Stimulated activated CD8-positive, alpha-beta memory T cell treated with anti-CD3 and anti-CD28 coated beads, Interleukin-7, amount 100 ng/mL, for 4 hours (primary cell): Measurements from ENCODE around the gene TNFRSF11A.

Source experiments
- DNase-seq, 2 donors: peaks; one replicate each; pipeline ENCODE4 v3.0.0-alpha.2; 2020; ENCODE audit warnings: low read depth in 2 of 2

TNFRSF11A gene

DNA sequence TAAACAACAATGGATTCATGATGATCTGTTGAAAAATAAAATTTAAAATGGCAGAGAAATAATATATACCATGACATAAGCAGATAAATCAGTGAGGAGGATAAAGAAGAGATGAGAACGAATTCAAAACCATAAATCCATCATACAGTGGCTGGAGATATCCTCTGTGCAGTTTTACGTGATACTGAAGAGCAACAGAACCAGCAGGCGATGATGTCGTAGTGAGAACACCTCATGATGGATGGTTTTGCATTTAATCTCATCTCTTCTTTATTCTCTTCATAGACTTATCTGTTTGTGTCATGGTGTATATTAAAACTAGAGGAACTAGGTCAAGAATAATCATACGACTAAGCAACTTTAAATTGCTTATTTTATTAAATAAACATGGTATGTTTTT is 56.3 kb downstream of the TNFRSF11A start:
- DNase-seq, result no peak

DNA sequence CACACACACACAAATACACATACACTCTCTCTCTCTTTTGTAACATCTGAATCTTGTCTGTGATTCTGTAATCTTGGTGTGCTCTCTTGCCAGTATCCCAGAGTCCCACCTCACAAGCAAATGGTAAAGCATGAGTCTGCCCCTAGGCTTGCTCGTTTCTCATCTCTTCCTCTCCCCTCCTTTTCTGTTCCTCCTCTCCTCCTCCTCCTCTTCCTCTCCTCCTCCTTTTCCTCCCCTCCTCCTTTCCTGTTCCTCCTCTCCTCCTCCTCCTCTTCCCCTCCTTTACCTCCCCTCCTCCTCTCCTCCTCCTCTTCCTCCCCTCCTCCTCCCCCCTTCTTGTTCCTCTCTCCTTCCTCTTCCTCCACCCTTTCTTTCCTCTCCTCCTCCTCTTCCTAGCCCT is 59.0 kb downstream of the TNFRSF11A start:
- no peak for DNase-seq

DNA sequence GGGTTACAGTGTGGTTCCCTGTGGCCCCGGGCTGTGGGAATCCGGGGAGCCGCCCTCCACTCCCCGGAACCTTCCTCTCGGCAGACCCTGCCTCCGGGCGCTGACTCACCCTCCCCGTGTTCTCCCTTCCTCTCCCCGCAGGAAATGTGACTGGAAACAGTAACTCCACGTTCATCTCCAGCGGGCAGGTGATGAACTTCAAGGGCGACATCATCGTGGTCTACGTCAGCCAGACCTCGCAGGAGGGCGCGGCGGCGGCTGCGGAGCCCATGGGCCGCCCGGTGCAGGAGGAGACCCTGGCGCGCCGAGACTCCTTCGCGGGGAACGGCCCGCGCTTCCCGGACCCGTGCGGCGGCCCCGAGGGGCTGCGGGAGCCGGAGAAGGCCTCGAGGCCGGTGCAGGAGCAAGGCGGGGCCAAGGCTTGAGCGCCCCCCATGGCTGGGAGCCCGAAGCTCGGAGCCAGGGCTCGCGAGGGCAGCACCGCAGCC is 59.5 kb downstream of the TNFRSF11A start:
- DNase-seq, result no peak

DNA sequence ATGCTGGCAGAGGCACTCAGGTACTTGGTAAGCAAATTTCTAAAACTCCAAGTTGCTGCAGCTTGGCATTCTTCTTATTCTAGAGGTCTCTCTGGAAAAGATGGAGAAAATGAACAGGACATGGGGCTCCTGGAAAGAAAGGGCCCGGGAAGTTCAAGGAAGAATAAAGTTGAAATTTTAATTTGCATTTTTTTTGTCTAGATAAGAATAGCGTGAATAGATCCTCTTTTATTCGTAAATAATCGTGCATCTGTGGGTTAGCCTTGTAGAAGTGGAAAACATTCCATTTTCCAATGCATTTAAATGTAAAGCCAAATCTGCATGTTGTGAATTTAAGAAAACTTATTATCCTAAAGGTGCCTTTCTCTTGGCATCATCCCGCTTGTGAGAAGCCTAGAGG is 61.0 kb downstream of the TNFRSF11A start:
- DNase-seq, result no peak

DNA sequence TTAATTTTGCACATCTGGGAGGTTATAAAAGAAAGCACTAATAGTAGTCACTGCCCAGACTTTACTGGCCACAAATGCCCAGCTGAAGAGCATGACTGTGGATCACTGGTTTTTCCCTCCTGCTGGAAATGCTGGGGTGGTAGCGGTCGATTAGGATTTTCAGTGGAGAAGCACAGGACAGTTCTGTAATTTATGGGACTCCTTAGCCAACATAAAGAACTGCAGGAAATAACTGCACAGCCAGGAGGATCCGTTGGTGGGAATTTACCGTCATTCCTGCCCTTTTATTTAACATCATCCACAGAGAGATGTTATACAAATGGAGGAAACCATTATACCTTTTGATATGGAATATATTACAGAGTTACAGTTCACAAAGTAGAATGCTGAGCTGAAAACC is 61.5 kb downstream of the TNFRSF11A start:
- no peak for DNase-seq

DNA sequence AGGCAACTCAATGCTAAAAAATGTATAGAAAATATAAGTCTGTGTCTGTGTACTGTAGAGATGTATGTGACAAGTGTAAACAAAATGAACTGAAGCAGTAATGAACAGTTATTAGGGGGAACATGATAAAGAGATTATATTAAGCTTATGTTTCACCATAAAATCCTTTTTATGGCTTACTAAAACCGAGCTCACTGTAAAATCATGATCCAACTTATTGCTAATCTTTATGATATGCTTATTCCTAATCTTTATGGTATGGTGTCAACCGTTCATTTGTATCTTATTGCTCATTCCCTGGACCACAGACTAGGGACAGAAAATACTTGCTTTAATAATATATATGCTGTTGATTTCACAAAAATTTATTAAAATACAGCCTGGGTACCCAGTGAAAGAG is 62.1 kb downstream of the TNFRSF11A start:
- DNase-seq, result no peak

DNA sequence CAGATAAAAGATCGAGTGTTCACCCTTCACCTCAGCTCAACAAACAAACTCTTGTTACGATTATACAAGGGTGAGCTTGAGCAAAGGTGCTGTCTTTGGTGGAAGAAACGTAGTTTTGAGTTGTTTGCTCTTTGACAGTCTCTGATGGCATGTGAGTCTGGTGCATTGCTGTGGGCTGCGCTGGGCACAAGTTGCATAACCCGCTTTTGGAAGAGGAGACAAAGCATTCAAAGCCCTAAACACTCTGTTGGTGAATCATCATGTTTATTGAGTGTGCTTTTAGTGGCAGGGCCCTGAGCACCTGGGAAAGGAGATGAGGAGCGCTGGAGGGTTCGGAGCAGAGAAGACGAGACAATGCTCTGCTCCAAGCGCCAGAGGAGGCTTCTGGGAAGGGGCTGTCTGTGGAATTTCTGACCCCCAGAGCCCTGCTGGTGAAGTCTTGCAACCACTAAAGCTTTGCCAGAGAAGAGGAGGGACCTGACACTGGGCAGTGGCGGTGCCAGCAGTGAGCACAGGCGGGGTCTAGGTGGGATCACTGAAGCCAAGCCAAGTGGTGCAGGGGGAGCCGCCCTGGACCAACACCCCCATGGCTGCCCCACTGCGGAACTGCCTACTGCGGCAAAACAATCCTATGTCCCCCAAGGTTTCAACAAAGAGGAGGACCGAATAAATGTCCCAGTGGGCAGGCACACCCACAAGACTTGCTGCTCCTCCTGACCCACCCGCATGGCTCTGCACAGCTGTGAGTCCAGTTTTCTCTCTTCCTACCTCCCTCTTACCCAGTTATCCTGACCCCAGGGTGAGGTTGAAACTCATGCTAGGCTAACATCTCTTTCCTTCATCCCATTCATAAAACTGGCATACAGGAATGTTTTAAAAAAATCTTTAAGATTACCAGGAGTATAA is 64.0 kb downstream of the TNFRSF11A start:
- no peak for DNase-seq

DNA sequence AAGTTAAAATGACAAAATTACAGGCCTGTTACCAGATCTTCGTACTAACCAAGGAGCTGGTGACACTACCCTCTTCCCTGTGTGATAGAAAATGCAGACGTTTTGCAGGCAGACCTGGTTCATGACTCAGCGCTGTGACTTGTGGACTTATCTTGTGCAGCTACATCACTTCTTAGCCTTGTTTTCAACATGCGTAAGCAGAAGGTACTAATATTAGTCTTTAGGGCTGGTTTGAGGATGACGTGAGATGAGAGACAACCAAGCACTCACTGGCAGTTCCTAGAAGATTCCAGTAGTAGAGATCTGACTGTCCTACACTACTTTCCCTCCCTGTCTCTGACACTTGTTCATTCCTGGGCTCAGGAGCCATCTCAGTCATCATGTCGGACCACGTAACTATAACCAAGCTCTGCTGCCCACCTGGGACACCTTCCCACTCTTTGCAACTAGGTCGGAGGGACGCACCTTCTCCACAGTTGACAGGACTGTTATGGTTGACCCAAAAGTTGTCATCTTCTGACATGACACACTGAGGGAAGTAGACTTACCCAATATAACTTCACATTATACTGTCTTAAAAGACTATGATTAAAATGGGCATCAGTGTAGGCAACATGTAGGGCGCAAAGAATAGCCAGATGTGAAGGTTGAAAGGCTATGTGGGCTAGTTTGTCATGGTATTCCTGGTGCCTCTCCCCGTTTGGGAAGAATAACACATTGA is 64.8 kb downstream of the TNFRSF11A start:
- no peak for DNase-seq

DNA sequence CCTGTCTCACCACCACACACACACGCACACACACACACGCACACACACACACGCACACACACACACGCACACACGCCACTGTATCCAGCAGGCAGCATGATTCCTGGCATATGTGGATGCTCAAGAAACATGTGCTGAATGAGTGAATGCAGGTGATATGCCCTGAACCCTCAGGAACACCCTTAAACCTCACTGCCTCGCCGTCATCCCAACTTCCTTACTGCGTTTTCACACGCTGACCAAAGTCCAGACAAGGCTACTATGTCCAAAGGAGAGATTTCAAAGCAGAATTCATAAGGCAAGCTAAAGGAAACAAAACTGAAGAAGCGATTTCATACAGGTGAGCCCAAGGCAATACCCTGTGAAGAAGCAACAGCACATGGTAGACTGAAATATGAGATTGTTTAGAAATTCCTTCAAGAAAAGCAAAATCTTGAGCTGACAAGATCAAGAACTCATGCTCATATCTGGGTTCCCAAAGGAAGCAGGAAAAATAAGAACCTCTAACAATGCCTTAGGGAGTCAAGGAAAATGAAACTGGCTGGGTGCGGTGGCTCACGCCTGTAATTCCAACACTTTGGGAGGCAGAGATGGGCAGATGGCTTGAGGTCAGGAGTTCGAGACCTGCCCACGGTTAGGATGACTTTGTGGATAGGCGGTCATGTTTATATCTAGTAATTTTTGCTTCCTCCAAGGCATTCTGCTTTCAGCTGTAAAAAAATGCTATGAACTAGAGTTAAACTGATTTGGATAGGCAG is 69.1 kb downstream of the TNFRSF11A start:
- no peak for DNase-seq

DNA sequence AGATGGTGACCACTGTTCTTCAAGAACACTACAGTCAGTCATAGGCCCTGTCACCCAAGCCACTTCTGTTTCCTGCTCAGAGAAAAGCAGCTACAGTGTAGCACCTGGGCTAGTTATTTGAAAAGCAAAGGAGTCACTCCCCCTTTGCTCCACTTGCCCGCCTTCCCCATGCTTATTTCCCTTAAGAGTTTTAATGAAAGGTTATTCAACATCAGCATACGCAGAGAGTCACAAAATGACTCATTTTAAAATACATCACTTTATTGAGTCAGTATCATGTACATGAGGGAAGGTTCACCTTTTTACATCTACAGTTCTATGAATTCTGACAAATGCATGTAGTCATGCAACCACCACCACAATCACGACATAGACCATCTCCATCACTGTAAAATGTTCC is 71.3 kb downstream of the TNFRSF11A start:
- no peak for DNase-seq

DNA sequence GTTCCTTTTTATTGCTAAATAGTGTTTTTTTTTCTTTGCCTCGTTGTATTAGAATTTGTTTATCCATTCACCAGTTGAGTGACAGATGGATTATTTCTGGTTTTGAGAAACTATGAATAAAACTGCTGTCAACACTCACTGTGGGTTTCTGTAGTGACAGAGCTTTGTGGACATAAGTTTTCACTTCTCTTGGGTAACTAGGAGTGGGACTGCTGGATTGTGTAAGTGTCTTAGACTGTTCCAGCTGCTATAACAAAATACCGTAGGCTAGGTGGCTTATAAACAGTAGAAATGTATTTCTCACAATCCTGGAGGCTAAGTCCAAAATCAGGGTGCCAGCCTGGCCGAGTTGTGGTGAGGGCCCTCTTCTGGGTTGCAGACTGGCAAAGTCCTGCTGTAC is 71.9 kb downstream of the TNFRSF11A start:
- no peak for DNase-seq

DNA sequence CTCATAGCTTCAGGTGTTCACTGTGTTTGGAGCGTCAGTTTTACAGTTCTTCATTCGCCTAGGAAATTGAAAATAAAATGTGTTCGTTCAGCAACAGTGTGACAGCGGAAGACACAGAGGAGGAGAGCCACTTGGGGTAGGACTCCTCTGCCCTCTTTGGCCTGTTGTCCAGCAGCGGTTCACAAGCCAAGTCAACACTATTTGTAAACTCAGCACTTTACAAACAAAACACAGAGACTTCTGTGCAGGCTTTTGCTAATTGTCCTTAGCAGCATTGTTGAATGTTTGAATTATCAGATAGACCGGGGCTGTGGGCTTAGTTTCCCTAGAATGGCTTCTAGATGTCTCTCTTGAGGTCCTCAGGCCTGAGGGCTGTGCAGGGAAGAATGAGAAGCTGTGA is 73.2 kb downstream of the TNFRSF11A start:
- DNase-seq, result no peak

DNA sequence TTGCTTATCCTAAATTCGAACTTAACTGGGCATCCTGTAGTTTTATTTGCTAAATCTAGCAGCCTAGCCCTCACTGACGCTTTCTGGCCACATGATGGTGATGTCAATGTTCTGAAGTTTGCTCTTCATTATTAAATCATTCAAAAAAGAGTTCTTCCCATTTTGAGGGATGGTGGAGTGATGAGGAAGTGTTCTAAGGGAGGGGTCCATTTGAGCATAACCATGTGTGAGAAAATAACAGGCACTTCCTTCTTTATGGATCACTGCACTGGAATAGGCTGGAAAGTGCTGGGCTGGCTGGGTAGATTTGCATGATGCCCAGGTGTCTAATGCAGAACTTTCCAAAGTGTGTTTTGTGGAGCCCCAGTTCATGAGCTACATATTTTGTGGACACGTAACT is 74.2 kb downstream of the TNFRSF11A start:
- no peak for DNase-seq

DNA sequence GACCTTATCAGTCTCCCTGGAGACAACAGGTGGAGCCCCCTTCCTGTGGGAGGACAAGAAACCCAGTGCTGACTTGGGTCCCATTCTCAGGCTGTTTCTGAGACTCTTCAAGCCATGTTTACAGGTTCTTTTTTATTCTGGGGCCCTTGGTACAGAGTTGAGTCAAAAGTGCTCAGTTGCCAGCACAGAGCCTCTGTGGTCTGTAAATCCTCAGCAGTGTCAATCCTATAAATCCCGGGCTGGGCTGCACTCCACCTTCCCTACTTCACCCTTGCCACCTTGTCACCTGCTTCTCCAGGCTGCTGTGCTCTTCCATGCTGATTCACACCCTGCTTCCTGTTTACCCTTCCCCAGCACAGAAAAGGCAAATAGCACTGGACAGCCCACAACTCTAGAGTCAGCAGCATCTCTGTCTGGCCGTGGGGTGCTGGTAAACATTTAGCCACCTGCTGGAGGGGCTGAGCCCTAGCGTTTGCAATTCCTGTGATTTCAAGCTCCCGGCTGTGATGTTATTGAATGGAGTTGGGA is 74.7 kb downstream of the TNFRSF11A start:
- DNase-seq, result no peak

DNA sequence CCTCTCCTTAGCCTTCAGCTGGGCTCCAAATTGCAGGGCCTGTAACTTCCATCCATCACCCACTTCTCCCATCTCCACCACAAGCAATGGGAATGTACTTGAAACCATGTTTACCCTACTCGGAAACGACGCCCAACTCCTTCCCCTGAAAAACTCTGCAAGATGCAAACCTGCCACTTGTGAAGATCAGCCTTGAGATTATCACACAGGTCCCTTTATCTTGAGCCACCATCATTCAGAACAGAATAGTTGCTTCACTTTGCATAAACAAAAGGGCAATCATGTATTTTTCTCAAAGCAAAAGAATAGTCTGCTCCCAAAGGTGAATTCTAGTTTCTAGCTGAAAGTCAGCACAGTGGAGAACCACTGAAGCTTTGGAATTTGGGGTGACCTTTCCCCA is 75.8 kb downstream of the TNFRSF11A start:
- no peak for DNase-seq

DNA sequence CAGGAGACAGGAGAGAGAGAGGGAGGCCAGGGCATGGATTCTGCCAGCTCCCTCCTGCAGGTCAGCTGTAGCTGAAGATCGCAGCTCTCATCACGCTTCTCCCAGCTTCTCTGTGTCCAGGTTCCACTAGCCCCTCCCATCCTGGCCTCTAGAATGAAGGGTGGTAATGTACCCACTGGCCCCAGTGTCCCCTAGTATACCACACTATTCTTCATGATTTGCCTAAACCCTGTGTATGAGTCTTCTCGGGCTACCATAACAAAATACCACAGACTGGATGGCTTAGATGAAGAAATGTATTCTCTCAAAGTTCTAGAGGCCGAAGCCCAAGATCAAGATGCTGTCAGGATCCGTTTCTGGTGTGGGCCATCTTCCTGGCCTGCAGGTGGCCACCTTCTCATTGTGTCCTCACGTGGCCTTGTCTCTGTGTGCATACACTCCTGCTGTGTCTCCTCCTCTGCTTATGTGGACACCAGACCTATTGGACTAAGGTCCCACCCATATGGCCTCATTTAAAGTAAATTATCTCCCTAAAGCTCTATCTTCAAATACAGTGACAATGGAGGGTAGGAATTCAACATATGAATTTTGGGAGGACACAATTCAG is 77.3 kb downstream of the TNFRSF11A start:
- no peak for DNase-seq

DNA sequence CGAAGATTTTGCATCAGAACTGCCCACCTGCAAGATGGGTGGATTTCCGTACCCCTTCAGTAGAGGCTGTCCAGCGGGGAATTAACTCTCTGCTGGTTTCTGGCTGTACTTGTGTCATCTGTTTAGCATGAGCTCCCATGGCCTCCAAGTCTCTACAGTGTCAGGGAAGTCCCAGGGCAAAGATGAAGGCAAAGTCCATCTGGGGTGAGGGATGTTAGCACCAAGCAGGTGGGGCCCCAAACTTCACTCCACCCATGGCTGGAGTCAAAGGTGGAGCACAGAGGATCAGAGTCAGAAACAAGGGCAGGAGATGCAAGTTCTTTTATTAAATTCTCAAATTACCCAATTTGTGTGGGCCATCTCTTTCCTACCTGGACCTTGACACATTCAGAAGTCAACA is 78.0 kb downstream of the TNFRSF11A start:
- DNase-seq, result no peak

DNA sequence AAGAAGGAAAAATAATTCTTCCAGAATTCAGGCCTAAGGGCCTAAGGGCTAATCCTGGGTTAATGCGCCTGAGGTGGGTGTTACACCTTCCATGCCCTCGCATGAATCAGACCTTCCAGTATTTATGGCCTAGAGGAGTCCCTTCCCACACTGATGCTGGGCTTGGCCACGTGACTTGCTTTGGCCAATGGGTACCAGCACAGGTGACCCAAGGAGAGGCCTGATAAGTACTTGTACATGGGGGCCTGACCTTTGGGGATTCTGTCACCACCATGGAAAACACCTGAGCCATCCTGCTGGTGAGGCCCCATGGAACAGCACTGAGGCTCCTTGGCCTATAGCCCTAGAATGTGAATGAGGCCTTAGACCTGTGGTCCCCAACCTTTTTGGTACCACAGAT is 79.8 kb downstream of the TNFRSF11A start:
- no peak for DNase-seq

DNA sequence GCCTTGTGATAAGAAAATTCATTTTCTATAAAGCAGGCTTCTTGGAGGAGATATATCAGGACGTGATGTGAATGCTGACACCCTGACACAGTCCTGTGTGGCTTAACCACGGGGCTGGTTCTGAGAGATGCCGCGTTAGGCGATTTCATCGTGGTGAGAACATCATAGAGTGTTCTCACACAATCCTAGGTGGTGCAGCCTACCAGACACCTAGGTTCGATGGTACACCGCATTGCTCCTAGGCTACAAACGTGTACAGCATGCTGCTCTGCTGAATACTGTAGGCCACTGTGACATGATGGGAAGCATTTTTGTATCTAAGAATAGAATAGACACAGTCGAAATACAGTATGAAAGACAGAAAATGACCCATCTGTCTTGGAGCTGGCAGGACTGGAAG is 82.5 kb downstream of the TNFRSF11A start:
- DNase-seq, result no peak

DNA sequence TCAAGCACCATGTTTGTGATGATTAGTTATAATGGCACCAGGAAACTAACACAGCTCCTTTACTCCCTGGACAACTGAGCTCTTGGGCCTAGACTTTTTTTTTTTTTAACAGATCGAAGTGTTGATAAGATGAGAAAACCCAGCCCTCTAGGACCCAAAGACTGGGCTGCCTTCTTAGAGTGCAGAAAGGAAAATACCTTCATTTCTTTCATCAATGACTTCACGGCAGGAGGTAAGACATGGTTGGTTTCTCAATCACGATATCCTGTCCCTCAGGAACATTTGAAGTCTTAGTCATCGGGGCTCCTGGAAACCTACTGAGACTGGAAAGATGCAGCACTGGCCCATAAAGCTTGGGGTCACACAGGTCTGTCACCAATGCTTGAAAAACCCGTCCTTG is 84.7 kb downstream of the TNFRSF11A start:
- no peak for DNase-seq

DNA sequence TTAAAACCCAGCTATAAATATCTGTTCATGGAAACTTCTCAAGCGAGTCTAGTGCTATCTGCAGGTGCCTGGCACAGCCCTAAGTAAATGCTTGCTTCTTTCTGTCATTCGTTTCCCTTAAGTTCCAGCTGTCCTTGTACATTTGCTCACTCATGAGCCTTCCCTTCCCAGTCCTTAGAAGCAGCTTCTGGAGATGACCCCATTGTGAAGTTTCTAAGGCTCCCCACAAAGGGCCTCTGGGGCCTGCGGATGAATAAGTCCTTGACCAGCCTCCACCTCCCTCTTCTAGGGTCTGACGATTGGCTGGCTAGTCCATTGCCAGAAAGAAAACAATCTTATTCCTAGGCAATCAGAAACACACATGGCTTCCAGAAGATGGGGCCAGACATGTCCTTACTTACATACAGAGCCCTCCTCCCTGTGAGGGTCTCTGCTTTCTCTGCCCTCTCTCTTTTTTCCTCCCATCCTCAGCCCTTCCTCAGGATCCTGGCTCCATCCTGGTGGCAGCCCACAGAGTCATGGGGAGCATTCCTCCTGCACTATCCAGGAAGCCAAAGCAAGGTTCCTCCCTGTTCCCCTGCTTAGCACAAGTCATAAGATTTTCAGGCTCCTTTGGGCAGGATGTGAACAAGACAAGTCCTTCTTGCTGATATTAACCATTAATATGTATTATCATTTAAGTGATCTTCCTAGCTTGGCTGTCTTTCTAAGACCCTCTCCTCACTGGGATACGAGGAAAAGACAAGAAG is 87.3 kb downstream of the TNFRSF11A start:
- DNase-seq, result no peak
